Pulmonary artery endothelial cell (primary cell): Measurements from ENCODE around the gene IFNA4. TPM values are rescaled to one million over a fixed set of nuclear protein-coding genes. Genes with fewer than 3 reads are reported as not detected.
"Not testable (repeated sequence)": the region's sequence is repeated elsewhere in the genome, so short reads cannot be mapped to it uniquely, and the experiment has no call there.

Source experiments
- DNase-seq: peaks from one replicate; pipeline ENCODE4 v3.0.0-alpha.2; 2011; ENCODE audit warnings: low read depth, low spot score
- total RNA-seq: library from RNA; depleted of rRNA; stranded (reverse); fragments of >200 nt; gene quantifications from 2 replicates; pipeline ENCODE4 v1.2.3, GENCODE V29; 2014

The IFNA4 gene
- not detected in 2 replicates for total RNA-seq

GRCh38 chr9:21187487-21187886, at the start of gene IFNA4:
Gene IFNA4 (minus strand): TSS chr9:21187587. CDS start chr9:21187531, 56 bp downstream.
- DNase-seq: not testable (repeated sequence)

DNA sequence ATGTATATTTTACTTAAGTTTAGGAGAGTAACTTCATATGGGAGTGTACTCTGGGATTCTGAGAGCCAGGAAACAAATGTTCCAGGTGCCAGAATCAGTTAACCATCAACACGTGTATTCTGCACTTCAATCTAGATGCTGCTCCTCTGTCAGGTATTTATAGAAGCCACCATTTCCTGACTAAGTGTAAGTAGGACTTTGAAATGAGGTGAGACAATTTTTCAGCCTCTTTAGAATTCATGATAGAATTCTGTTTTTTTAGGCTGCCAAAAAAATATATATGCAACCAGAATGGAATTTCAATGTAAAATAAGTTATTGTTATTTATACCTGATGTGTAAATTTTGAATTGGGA, 49.0 kb upstream of the IFNA4 start:
- DNase-seq: not testable (repeated sequence)

DNA sequence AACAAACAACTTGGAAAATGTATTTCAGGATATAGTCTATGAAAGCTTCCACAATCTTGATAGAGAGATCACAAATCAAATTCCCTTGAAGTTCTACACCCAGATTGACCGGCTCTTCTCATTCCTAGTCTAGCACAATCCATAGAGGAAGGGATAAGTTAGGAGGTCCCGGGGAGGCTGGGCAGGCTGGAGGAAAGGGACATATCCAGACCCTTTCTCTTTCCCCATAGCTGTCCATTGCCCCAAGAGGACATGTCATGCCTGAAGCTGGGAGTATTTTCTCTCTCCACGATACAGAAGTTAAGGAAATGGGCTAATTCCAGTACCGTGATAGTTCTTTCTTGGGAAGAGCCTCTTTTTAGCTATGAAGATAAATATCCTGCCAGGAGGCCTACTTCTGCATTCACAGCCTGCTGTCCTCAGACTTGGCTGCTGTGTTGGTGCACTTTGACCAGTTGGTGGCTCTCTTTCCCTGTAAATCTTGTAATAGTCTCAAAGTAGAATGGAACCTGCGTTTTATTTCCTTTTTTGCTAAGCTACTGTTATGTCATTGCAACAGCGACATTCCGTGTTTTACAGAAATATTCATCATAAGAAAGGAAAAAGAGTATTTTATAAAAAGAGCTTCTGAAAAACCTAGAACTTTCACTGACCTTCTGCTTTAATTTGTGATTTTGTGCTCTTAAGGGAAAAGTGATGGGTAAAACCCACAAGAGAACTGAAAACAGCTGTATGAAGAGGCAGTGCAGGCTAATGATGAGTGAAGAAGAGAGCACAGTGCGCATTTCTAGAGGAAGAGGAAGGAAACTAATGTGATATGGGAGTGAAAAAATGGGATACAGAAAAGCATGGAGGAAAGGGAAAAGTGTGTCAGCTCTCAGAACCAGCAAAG, 48.3 kb upstream of the IFNA4 start:
- not testable (repeated sequence) for DNase-seq

DNA sequence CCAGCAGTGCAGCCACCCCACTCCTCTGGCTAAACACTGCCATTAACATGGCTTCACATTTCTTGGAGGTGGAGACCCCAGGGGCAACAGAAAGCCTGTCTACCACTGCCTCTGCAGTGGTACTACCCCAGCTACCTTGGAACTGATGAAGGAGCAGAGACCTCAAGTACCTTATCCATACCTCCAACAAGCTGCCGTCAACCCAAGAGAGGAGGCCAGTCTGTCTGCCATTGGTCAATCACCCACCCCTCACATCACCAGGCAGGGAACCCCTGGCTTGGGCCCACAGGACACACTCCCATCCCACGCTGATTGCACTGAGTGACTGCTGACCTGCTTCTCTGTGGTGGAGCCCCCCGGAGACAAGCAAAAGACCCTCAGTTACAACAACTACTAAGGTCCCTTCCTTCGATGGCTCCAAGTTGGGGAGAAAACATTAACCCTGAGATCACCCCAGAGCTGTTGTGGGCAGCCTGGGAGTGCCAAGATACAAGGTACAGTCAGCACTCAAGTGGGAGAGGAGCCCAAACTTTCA, 46.8 kb upstream of the IFNA4 start:
- no peak for DNase-seq

GRCh38 chr9:21233258-21233657, 45.9 kb upstream of the IFNA4 start:
- no peak for DNase-seq

- DNase-seq: no peak
Observed at GRCh38 chr9:21228122-21228521, 40.7 kb upstream of the IFNA4 start, which contains the start of gene IFNA17. Gene IFNA17 (minus strand): TSS chr9:21228222. CDS start chr9:21228173, 49 bp downstream.

DNA sequence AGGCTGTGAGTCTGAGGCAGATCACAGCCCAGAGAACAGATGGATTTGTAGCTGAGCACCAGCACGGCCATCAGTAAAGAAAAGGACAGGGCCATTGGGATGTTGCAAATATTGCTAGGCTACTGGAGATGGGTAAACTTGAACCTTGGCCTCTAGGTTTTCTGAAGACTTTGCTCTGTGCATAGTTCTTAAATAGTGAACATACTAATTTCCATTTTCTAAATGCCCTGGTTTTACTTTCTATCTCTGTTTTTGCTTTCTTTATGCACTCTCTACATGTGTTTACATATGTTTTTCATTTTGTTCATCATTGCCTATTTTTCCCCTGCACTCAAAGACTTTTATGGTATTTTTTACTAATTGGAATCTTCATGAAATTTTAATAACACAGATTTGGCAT, 29.8 kb upstream of the IFNA4 start, which contains the start of gene IFNA16:
Gene IFNA16, minus strand, starts transcription at position 101 of the 400 bp plus-strand sequence. Its CDS starts 6 bp downstream, at position 95.
- DNase-seq: not testable (repeated sequence)

DNA sequence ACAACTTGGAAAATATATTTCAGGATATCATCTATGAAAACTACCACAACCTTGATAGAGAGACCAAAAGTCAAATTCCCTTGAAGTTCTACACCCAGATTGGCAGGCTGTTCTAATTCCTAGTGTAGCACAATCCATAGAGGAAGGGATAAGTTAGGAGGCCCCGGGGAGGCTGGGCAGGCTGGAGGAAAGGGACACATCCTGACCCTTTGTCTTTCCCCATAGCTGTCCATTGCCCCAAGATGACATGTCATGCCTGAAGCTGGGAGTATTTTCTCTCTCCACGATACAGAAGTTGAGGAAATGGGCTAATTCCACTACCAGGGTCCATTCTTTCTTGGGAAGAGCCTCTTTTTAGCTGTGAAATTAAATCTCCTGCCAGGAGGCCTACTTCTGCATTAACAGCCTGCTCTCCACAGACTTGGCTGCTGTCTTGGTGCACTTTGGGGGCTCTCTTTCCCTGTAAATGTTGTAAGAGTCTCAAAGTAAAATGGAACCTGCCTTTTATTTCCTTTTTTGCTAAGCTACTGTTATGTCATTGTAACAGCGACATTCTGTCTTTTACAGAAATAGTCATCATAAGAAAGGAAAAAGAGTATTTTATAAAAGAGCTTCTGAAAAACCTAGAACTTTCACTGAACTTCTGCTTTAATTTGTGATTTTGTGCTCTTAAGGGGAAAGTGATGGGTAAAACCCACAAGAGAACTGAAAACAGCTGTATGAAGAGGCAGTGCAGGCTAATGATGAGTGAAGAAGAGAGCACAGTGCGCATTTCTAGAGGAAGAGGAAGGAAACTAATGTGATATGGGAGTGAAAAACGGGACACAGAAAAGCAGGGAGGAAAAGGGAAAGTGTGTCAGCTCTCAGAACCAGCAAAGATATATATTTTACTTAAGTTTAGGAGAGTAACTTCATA, 26.3 kb upstream of the IFNA4 start:
- DNase-seq: not testable (repeated sequence)

DNA sequence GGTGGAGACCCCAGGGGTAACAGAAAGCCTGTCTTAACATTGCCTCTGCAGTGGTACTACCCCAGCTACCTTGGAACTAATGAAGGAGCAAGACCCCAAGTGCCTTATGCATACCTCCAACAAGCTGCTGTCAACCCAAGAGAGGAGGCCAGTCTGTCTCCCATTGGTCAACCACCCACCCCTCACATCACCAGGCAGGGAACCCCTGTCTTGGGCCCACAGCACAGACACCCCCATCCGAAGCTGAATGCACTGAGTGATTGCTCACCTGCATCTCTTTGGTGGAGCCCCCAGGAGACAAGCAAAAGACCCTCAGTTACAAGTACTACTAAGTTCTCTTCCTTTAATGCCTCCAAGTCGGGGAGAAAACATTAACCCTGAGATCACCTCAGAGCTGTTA, 24.8 kb upstream of the IFNA4 start:
- DNase-seq: not testable (repeated sequence)

DNA sequence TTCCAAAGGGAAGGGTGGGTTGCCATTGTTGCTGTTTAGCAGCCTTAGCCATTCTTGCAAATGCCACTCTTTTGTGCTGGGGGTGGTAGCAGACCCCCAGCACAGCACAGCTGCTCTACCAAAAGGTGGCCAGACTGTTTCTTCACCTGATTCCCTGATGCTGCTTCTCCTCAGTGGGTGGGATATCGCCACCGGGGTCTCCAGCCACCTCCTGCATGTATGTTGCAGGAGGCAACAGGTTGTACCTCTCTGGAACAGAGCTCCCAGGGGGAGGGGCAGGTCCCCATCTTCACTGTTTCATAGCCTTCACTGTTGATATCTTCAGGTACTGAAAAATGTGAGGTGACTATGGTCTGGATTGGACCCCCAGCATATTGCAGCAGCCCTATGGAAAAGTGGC, 23.4 kb upstream of the IFNA4 start:
- DNase-seq: not testable (repeated sequence)

DNA sequence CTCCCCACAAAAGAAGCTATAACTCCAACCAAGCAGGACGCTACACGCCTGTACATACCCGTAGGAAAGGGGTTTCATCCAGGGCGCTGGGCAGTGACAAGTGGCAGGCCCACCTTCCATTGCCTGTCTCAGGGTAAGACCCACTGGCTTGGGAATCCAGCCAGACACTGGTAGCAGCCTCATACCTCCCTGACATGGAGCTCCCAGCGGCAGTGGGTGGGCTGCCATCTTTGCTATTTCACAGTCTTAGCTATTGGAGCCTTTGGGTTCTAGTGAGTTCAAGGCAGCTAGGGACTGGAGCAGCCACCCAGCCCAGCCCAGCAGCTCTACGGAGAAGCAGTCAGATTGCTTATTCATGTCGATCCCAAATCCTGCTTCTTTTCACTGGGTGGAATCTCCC, 22.9 kb upstream of the IFNA4 start:
- no peak for DNase-seq

DNA sequence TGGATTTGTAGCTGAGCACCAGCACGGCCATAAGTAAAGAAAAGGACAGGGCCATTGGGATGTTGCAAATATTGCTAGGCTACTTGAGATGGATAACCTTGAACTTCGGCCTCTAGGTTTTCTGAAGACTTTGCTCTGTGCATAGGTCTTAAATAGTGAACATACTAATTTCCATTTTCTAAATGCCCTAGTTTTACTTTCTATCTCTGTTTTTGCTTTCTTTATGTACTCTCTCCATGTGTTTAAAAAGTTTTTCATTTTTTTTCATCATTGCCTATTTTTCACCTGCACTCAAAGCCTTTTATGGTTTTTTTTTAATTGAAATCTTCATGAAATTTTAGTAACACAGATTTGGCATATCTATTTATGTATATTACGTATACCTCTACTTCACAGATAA, 19.7 kb upstream of the IFNA4 start, which contains the start of gene IFNA10:
Gene IFNA10, minus strand, starts transcription at position 101 of the 400 bp plus-strand sequence. Its CDS starts 46 bp downstream, at position 55.
- DNase-seq: not testable (repeated sequence)

DNA sequence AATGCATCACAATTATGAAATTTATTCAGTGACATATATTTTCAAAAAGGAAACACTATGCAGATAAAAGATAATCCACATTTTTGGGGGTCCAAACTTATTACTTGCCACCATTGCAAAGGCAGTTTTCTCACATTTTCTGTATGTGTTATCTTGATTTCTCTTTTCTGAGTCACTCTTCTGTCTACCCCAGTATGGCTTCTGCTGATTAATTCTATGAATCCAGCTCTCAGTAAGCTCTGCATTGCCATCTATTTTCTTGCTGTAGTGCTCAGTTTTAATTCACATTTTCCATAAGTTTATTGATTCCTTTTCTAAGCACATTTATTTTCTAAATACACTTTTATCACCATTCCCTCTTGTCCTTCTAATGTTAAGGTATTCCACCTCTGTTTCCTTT, 17.8 kb upstream of the IFNA4 start:
- no peak for DNase-seq

- DNase-seq: not testable (repeated sequence)
Observed at GRCh38 chr9:21202105-21202504, 14.7 kb upstream of the IFNA4 start, which contains the start of gene IFNA7. Gene IFNA7 (minus strand): TSS chr9:21202205. CDS start chr9:21202165, 40 bp downstream.

- DNase-seq: not testable (repeated sequence)
Observed at GRCh38 chr9:21194867-21195776, 7.7 kb upstream of the IFNA4 start.

DNA sequence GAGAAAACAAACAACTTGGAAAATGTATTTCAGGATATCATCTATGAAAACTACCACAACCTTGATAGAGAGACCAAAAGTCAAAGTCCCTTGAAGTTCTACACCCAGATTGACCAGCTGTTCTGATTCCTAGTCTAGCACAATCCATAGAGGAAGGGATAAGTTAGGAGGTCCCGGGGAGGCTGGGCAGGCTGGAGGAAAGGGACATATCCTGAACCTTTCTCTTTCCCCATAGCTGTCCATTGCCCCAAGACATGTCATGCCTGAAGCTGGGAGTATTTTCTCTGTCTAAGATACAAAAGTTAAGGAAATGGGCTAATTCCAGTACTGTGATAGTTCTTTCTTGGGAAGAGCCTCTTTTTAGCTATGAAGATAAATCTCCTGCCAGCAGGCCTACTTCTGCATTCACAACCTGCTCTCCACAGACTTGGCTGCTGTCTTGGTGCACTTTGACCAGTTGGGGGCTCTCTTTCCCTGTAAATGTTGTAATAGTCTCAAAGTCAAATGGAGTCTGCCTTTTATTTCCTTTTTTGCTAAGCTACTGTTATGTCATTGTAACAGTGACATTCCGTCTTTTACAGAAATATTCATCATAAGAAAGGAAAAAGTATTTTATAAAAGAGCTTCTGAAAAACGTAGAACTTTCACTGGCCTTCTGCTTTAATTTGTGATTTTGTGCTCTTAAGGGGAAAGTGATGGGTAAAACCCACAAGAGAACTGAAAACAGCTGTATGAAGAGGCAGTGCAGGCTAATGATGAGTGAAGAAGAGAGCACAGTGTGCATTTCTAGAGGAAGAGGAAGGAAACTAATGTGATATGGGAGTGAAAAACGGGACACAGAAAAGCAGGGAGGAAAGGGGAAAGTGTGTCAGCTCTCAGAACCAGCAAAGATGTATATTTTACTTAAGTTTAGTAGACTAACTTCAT, 4.3 kb downstream of the IFNA4 start:
- not testable (repeated sequence) for DNase-seq

- DNase-seq: no peak
Observed at GRCh38 chr9:21174671-21175070, 12.7 kb downstream of the IFNA4 start.

DNA sequence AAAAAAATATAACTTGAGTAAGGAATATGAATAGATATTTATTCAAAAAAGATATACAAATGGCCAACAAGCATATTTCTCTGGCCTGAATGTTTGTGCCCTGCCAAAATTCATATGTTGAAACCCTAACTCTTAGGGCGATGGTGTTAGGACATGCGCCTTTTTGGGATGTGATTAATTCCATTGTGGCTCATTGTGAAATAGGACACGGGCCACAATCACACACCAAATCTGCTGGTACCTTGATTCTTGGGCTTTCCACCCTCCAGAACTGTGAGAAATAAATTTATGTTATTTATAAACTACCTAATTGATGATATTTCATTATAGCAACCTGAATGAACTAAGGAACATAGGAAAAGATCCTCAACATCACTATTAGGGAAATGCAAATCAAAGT, 15.2 kb downstream of the IFNA4 start:
- DNase-seq: no peak

GRCh38 chr9:21171351-21171750, 16.0 kb downstream of the IFNA4 start:
- DNase-seq: no peak
